HEK293 (cell line): Measurements from ENCODE around the gene RBBP5.

Experiments used
- CTCF ChIA-PET: fragments of 350-600 bp; formaldehyde crosslinking; extraction: SDS; loops from one replicate; lab custom pipeline; 2021; ENCODE audit warnings: antibody characterized with exemption; lab: Yijun Ruan, JAX
- POLR2A ChIA-PET: fragments of 300-600 bp; formaldehyde crosslinking; extraction: SDS; loops from one replicate; lab custom pipeline; 2020; ENCODE audit warnings: antibody characterized with exemption, inconsistent platforms; lab: Yijun Ruan, JAX
- H3K27ac ChIP-seq: fragments of 200-500 bp; sonication (Bioruptor generic); 2 replicates; pipeline ENCODE4 v1.5.1; 2014; ENCODE audit warnings: low read depth, low read length, control low read depth, inconsistent platforms; ENCODE audit errors: extremely low read depth
- H3K36me3 ChIP-seq, 2 experiments: fragments of 200-500 bp in 1 of 2; sonication (Bioruptor generic) in 1 of 2; 1 replicate in 1 of 2; 2 replicates in 1 of 2; pipeline ENCODE4 v1.5.1; 2014 to 2017; ENCODE audit warnings: inconsistent platforms in 2 of 2, low read length in 2 of 2; ENCODE audit not compliant: control insufficient read depth in 2 of 2, insufficient read depth in 1 of 2
- H3K4me1 ChIP-seq: fragments of 200-500 bp; sonication (Bioruptor generic); 2 replicates; pipeline ENCODE4 v1.5.1; 2014; ENCODE audit warnings: mild to moderate bottlenecking, low read length, inconsistent platforms; ENCODE audit not compliant: control insufficient read depth, insufficient read depth
- H3K4me3 ChIP-seq: 2 replicates; pipeline ENCODE4 v1.5.1; 2011; ENCODE audit warnings: low read depth, mild to moderate bottlenecking, control low read depth, low read length, moderate library complexity
- H3K9me3 ChIP-seq: fragments of 200-500 bp; sonication (Bioruptor generic); 2 replicates; pipeline ENCODE4 v1.5.1; 2014; ENCODE audit warnings: low read depth, low read length, inconsistent platforms; ENCODE audit not compliant: control insufficient read depth, insufficient read depth
- EGR2 ChIP-seq: fragments of 450-650 bp; formaldehyde crosslinking; IDR thresholded peaks from 2 replicates; pipeline ENCODE4 v1.5.1; 2016; ENCODE audit warnings: low read depth, missing biosample characterization, missing genetic modification characterization
- ELK4 ChIP-seq: IDR thresholded peaks from 2 replicates; pipeline ENCODE4 v1.6.1; 2011; ENCODE audit warnings: mild to moderate bottlenecking, low read depth, low read length, borderline replicate concordance
- GFI1B ChIP-seq: fragments of 450-650 bp; formaldehyde crosslinking; IDR thresholded peaks from 2 replicates; pipeline ENCODE4 v1.5.1; 2016; ENCODE audit warnings: missing biosample characterization, missing genetic modification characterization
- KLF10 ChIP-seq: fragments of 450-650 bp; IDR thresholded peaks from 2 replicates; pipeline ENCODE4 v1.5.1; 2018; ENCODE audit warnings: missing biosample characterization, mild to moderate bottlenecking, missing genetic modification characterization
- KLF8 ChIP-seq: fragments of 450-650 bp; formaldehyde crosslinking; IDR thresholded peaks from 2 replicates; pipeline ENCODE4 v1.5.1; 2016; ENCODE audit warnings: missing biosample characterization, missing genetic modification characterization
- OVOL3 ChIP-seq: fragments of 450-650 bp; formaldehyde crosslinking; IDR thresholded peaks from 2 replicates; pipeline ENCODE4 v1.5.1; 2016; ENCODE audit warnings: missing biosample characterization, missing genetic modification characterization
- PBX3 ChIP-seq: sonication (generic); formaldehyde crosslinking; IDR thresholded peaks from 2 replicates; pipeline ENCODE4 v1.8.1; 2022; ENCODE audit warnings: mild to moderate bottlenecking, moderate library complexity, missing genetic modification reagents
- RBAK ChIP-seq: fragments of 450-650 bp; formaldehyde crosslinking; IDR thresholded peaks from 2 replicates; pipeline ENCODE4 v1.5.1; 2016; ENCODE audit warnings: missing biosample characterization, missing genetic modification characterization
- ZBTB17 ChIP-seq: fragments of 450-650 bp; formaldehyde crosslinking; IDR thresholded peaks from 2 replicates; pipeline ENCODE4 v1.5.1; 2016; ENCODE audit warnings: missing biosample characterization, missing genetic modification characterization
- ZEB2 ChIP-seq: fragments of 450-650 bp; formaldehyde crosslinking; IDR thresholded peaks from 2 replicates; pipeline ENCODE4 v1.5.1; 2016; ENCODE audit warnings: missing biosample characterization, missing genetic modification characterization
- ZNF132 ChIP-seq: fragments of 450-650 bp; formaldehyde crosslinking; IDR thresholded peaks from 2 replicates; pipeline ENCODE4 v1.5.1; 2017; ENCODE audit warnings: missing biosample characterization, missing genetic modification characterization, borderline replicate concordance
- ZNF133 ChIP-seq: fragments of 450-650 bp; formaldehyde crosslinking; IDR thresholded peaks from 2 replicates; pipeline ENCODE4 v1.5.1; 2016; ENCODE audit warnings: missing biosample characterization, missing genetic modification characterization
- ZNF140 ChIP-seq: fragments of 450-650 bp; formaldehyde crosslinking; IDR thresholded peaks from 2 replicates; pipeline ENCODE4 v1.5.1; 2016; ENCODE audit warnings: missing biosample characterization, missing genetic modification characterization
- ZNF423 ChIP-seq: fragments of 450-650 bp; formaldehyde crosslinking; IDR thresholded peaks from 2 replicates; pipeline ENCODE4 v1.5.1; 2016; ENCODE audit warnings: missing biosample characterization, missing genetic modification characterization
- ZNF433 ChIP-seq: fragments of 450-650 bp; formaldehyde crosslinking; IDR thresholded peaks from 2 replicates; pipeline ENCODE4 v1.5.1; 2016; ENCODE audit warnings: missing biosample characterization, missing genetic modification characterization, low read depth
- ZNF501 ChIP-seq: fragments of 450-650 bp; formaldehyde crosslinking; IDR thresholded peaks from 2 replicates; pipeline ENCODE4 v1.5.1; 2016; ENCODE audit warnings: missing biosample characterization, missing genetic modification characterization
- ZNF514 ChIP-seq: fragments of 450-650 bp; formaldehyde crosslinking; IDR thresholded peaks from 2 replicates; pipeline ENCODE4 v1.5.1; 2016; ENCODE audit warnings: missing biosample characterization, missing genetic modification characterization
- ZNF529 ChIP-seq: fragments of 450-650 bp; formaldehyde crosslinking; IDR thresholded peaks from 2 replicates; pipeline ENCODE4 v1.5.1; 2017; ENCODE audit warnings: missing genetic modification characterization, missing biosample characterization; ENCODE audit not compliant: insufficient replicate concordance
- ZNF548 ChIP-seq: fragments of 450-650 bp; formaldehyde crosslinking; IDR thresholded peaks from 2 replicates; pipeline ENCODE4 v1.5.1; 2016; ENCODE audit warnings: missing biosample characterization, missing genetic modification characterization
- ZNF560 ChIP-seq: fragments of 450-650 bp; formaldehyde crosslinking; IDR thresholded peaks from 2 replicates; pipeline ENCODE4 v1.5.1; 2017; ENCODE audit warnings: missing biosample characterization, missing genetic modification characterization, borderline replicate concordance
- ZNF610 ChIP-seq: fragments of 450-650 bp; formaldehyde crosslinking; IDR thresholded peaks from 2 replicates; pipeline ENCODE4 v1.5.1; 2016; ENCODE audit warnings: missing biosample characterization, missing genetic modification characterization, borderline replicate concordance
- ZNF776 ChIP-seq: fragments of 450-650 bp; formaldehyde crosslinking; IDR thresholded peaks from 2 replicates; pipeline ENCODE4 v1.5.0; 2017; ENCODE audit warnings: missing biosample characterization, missing genetic modification characterization, borderline replicate concordance
- TF ChIP-seq, protein P1 (sequence below): fragments of 450-650 bp; formaldehyde crosslinking; IDR thresholded peaks from 2 replicates; pipeline ENCODE4 v1.5.0; 2017; ENCODE audit warnings: missing biosample characterization, missing genetic modification characterization, borderline replicate concordance
- TF ChIP-seq, protein P2 (sequence below): fragments of 450-650 bp; formaldehyde crosslinking; IDR thresholded peaks from 2 replicates; pipeline ENCODE4 v1.5.1; 2016; ENCODE audit warnings: missing biosample characterization, missing genetic modification characterization
- TF ChIP-seq, protein P3 (sequence below): fragments of 450-650 bp; formaldehyde crosslinking; IDR thresholded peaks from 2 replicates; pipeline ENCODE4 v1.5.1; 2016; ENCODE audit warnings: missing biosample characterization, missing genetic modification characterization

Gene RBBP5

GRCh38 chr1:205052690-205053089 is 69.1 kb downstream of the RBBP5 start (continued):
- TF ChIP-seq, protein P1, sequence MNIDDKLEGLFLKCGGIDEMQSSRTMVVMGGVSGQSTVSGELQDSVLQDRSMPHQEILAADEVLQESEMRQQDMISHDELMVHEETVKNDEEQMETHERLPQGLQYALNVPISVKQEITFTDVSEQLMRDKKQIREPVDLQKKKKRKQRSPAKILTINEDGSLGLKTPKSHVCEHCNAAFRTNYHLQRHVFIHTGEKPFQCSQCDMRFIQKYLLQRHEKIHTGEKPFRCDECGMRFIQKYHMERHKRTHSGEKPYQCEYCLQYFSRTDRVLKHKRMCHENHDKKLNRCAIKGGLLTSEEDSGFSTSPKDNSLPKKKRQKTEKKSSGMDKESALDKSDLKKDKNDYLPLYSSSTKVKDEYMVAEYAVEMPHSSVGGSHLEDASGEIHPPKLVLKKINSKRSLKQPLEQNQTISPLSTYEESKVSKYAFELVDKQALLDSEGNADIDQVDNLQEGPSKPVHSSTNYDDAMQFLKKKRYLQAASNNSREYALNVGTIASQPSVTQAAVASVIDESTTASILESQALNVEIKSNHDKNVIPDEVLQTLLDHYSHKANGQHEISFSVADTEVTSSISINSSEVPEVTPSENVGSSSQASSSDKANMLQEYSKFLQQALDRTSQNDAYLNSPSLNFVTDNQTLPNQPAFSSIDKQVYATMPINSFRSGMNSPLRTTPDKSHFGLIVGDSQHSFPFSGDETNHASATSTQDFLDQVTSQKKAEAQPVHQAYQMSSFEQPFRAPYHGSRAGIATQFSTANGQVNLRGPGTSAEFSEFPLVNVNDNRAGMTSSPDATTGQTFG = no peak

GRCh38 chr1:205049479-205049878 is 72.3 kb downstream of the RBBP5 start:
- H3K36me3 ChIP-seq = no peaks in the 10 kb centered on the region
- H3K27ac ChIP-seq = no peak overlapping the region
- ChIA-PET CTCF (interaction anchor here (1.2 to 4.3 kb wide), 3 partner anchors 12 to 242 kb away, joined by 4 to 34 read pairs (median 10); no protein-coding TSS in a partner anchor), POLR2A (no interaction called here)
- no peaks in the 10 kb centered on the region for H3K4me1 ChIP-seq
- TF ChIP-seq ZNF132 (tag by site-specific recombination) (no peak), KLF8 (no peak), EGR2 (tag by site-specific recombination) (no peak), ZNF133 (tag by site-specific recombination) (no peak), ZNF776 (tag by site-specific recombination) (no peak), ELK4 (no peak), ZNF140 (no peak), ZNF610 (tag by site-specific recombination) (no peak), ZNF548 (no peak)
- TF ChIP-seq, protein P2, sequence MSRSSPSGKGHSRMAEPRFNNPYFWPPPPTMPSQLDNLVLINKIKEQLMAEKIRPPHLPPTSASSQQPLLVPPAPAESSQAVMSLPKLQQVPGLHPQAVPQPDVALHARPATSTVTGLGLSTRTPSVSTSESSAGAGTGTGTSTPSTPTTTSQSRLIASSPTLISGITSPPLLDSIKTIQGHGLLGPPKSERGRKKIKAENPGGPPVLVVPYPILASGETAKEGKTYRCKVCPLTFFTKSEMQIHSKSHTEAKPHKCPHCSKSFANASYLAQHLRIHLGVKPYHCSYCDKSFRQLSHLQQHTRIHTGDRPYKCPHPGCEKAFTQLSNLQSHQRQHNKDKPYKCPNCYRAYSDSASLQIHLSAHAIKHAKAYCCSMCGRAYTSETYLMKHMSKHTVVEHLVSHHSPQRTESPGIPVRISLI (tag by site-specific recombination) = no peak
- TF ChIP-seq, protein P3, sequence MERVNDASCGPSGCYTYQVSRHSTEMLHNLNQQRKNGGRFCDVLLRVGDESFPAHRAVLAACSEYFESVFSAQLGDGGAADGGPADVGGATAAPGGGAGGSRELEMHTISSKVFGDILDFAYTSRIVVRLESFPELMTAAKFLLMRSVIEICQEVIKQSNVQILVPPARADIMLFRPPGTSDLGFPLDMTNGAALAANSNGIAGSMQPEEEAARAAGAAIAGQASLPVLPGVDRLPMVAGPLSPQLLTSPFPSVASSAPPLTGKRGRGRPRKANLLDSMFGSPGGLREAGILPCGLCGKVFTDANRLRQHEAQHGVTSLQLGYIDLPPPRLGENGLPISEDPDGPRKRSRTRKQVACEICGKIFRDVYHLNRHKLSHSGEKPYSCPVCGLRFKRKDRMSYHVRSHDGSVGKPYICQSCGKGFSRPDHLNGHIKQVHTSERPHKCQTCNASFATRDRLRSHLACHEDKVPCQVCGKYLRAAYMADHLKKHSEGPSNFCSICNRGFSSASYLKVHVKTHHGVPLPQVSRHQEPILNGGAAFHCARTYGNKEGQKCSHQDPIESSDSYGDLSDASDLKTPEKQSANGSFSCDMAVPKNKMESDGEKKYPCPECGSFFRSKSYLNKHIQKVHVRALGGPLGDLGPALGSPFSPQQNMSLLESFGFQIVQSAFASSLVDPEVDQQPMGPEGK (tag by site-specific recombination) = no peak
- no peaks in the 10 kb centered on the region for H3K9me3 ChIP-seq
- no peak overlapping the region for H3K4me3 ChIP-seq

DNA sequence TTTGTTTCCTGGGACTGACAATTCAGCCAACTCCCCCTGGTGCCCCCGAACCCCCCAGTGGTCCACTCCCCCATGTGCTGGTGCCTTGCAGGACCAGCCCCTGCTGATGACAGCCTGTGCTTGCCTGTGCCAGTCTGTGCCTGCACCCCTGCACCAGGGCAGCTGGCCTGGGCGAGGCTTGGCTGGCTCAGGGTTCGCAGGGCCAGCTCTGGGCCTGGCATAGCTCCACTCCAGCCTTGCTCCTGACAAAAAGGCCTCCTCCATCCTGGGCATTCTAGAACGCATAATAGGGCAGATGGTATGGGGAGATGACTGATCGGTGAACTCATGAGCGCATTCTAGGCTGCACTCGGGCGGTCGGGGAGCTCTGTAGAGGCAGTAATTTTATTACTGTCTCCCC is 73.4 kb downstream of the RBBP5 start:
- CTCF ChIA-PET = interaction anchor here (0.7 to 4.3 kb wide), 4 partner anchors 14 to 241 kb away, joined by 3 to 34 read pairs (median 7); no protein-coding TSS in a partner anchor

More for the DNA sequence above, 73.4 kb downstream of the RBBP5 start:
- Histone ChIP-seq H3K27ac (no peak overlapping the region), H3K9me3 (no peaks in the 10 kb centered on the region), H3K4me3 (no peak overlapping the region), H3K36me3 (no peaks in the 10 kb centered on the region), H3K4me1 (no peaks in the 10 kb centered on the region)
- POLR2A ChIA-PET = no interaction called here
- TF ChIP-seq OVOL3 (tag by site-specific recombination) (no peak), ZNF560 (tag by site-specific recombination) (no peak), ZEB2 (no peak), KLF10 (tag by site-specific recombination) (no peak), ZNF514 (tag by site-specific recombination) (no peak), ZBTB17 (tag by site-specific recombination) (no peak), PBX3 (CRISPR knock-in tag) (no peak), ZNF433 (tag by site-specific recombination) (no peak), RBAK (no peak), ZNF423 (no peak), GFI1B (no peak), ZNF529 (tag by site-specific recombination) (no peak), ZNF501 (no peak)
- TF ChIP-seq, protein P3 (tag by site-specific recombination) = no peak
